NCI-H526 (cell line): ENCODE data around the gene GET4.
A peak's percentile ranks its signal among the peaks of the same experiment; 100 is the strongest.

Source experiments
- DNase-seq, 2 experiments: peaks; one replicate each; lab custom pipeline; 2025; lab: John Stamatoyannopoulos, UW

GET4 gene, protein sequence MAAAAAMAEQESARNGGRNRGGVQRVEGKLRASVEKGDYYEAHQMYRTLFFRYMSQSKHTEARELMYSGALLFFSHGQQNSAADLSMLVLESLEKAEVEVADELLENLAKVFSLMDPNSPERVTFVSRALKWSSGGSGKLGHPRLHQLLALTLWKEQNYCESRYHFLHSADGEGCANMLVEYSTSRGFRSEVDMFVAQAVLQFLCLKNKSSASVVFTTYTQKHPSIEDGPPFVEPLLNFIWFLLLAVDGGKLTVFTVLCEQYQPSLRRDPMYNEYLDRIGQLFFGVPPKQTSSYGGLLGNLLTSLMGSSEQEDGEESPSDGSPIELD

DNA sequence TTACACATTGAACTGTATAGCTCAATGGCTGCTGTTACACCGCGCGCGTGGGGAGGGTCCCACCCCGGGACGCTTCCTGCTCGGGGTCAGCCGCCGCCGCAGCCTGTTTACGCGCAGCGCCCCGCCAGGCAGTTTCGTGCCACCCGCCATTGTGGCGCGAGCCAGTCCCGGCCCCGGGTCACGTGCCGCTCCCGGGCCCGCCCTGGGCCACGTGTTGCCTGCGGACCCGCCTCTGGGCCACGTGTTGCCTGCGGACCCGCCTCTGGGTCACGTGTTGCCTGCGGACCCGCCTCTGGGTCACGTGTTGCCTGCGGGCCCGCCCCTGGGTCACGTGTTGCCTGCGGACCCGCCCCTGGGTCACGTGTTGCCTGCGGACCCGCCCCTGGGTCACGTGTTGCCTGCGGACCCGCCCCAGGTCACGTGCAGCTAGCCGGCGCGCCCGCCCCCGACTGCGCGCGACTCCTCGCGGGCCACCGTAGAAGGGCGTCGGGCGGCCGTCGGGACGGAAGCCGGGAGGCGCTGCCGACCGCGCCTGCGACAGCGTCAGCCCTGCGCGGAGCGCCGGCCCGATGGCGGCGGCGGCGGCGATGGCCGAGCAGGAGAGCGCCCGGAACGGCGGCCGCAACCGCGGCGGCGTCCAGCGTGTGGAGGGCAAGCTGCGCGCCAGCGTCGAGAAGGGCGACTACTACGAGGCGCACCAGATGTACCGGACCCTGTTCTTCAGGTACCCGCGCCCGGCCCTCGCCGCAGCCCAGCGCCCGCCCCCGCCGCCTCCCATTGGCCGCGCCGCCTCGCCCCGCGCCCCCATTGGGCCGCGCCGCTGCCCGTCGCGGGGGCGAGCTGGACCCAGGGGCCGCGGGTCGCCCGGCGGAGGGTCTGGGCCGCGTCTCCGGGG is at the start of gene GET4:
Gene GET4 (plus strand): TSS at position 478 of the 895 bp plus-strand sequence. CDS start 92 bp downstream, at position 570.
- DNase-seq, result peak; percentile 82 to 98

DNA sequence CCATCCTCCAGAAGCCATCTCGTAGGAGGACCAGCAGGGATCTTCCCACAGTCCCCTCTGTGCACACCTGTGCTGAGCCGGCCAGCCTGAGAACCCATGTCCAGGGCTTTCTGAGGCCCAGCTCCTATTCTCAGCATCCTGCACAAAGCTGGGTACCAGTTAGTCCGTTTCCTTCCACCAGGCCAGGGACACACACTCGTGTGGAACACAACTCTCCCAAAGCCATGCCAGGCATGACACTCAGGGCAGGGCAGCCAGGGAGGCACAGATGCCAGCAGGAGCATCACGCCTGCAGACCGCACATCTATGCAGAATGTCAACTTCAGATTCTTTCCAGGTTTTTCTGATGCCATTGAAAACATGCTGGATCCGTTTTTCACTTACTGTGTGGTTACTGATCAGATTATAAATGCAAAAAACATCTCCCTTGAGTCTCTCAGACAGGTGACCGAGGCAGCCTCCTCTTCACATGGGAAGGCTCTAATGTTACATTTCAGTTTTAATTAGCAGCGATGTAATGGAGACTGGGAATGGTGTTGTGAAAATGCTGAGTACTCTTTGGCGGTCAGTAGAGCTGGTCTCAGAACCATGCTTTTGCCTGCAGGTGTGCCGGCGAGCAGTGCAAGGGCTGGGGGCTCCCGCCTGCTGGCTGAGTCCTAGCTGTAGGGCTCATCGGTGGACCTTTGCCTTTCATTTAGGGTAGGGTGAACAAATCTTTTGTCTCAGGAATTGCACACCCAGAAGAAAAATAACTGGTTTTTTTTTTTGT is 47.4 kb upstream of the GET4 start:
- no peak for DNase-seq

DNA sequence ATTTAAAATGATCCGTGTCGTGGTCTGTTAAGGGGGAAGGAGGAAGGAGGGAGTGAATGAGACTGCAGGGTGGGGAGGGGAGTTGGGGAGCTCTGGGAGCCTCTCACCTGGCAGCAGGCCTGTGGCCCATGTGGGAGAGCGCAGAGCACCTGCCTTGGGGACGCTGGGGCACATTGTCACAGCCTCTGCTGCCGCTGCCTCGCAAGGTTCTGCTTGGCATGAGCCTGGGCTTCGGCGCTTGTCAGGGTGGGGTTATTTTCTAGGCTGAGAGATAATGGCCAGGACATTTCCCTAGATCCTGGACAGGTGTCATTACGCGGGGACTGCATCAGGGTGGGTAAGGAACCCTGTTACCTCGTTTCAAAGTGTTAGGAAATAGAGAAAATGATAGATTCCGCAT is 46.3 kb upstream of the GET4 start:
- no peak for DNase-seq

DNA sequence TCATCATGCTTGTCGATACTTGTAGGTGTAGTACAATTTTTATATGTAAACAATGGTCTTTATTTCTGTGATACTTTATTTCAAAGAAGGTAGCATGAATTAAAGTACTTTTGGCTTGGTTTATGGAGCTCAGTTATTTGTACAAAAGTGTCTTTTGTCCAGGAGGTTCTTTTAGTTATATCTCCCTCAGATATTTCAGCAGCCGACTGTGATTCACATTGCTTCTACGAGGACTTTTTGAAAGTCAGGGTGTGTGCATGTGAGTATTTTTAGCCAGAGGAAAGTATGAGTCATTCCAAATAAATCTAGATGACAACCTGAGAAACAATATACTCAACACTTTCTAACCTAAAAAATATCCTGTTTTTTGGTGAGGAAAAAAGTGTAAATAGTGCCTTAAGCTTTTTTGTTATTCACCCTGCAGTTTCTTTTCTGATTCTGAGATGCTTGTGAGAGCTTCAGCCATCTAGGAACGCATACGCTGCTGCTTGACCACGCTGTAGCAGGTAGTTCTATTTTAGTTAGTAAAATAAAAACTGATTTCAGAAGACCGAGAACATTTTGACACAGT is 44.7 kb upstream of the GET4 start:
- DNase-seq, result no peak

DNA sequence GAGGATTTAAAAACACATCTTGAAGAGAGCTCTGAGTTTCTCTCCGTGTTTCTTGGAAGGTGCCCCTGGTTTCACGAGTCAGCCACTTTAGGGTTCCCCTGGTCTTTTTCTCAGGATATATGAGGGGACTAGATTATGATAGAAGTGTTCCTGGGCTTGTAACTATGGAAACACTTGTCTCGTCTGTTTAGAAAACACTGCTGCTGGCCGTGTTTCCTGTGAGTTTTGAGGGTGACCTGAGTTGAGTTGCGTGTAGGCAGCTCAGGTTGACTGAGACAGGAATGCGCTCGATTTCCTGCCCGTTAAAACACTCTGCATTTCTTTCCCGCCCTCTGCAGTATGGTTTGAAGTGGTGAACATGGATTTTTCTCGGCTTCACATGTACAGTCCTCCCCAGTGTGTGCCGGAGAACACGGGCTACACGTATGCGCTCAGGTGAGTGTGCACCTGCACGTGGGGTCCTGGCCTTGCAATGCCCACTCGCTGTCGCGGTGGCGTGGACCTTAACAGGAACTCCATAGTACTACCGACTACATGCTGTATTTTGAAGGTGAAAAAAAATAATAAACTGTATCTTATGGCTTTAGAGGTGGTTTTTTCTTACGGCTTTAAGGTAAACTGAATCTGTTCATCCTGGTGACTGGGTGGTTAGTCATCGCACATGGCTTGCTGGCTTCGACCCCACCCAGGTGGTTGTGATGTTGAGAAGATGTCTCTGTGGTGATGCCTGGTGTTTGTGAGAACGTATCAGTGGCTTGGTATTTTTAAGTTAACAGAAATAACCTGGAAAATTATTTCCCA is 44.0 kb upstream of the GET4 start, which contains the start of gene SUN1:
Gene SUN1 (plus strand): TSS at position 310 of the 801 bp plus-strand sequence. CDS start 49 bp downstream, at position 359.
- no peak for DNase-seq

DNA sequence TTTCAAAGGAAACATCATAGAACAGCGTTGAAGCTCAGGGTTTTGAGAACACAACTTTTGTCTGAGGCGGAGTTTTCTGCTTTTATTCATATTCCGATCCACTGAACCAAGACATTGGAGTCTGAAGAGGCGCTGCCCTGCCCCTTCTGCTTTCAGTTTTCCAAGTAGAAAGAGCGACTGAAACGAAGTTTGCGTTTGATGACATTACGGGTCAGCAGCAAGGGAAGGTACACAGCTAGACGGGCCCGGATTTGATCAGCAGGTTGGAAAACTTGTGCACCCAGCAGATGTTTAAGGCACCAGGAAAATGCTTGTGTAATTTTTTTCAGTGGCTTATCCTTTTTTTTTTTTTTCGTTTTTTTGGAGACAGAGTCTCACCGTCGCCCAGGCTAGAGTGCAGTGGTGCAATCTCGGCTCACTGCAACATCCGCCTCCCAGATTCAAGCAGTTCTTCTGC is 43.4 kb upstream of the GET4 start:
- no peak for DNase-seq

DNA sequence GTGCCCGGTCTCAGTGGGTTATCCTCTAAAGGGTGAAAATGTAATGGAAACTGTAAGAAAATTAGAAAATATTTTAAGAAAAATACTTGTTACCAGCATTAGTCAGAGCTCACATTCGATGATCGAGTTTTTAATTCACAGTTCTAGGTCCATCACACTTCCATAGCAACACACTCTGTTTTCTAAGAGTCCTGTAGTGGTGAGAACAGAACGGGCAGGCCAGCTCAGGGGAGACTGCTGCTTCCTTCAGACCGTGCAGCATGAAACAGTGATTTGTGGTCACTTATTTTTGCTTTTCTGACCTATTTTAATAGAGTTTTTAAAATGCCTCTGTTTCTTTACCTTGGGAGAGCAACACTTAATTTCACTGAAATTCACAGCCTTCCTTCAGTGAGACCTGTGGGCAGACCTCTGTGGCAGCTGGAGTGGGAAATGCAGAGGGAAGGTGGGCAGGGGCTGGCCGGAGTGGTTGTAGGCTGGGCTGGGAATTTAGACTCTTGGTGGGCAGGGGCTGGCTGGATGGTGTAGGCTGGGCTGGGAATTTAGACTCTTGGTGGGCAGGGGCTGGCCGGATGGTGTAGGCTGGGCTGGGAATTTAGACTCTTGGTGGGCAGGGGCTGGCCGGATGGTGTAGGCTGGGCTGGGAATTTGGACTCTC is 42.6 kb upstream of the GET4 start:
- DNase-seq, result no peak

DNA sequence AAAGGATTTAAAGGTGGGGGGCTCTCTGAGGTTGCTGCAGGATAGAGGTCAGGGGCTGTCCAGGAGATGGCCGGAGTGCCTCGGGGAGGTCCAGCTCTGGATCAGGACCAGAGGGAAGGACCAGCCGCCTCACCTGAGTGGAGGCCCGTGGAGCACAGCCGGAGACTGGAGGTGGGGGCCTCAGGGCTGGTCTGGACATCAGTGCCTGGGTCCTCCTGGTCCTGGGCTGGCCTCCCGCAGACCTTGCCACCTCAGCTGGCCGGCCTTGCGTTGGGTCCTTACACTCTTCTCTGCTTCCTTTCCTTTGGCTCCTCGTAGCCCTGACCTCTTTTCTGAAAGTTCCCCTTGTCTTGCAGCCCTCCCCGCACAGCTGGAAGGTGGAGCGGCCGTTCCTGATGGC is 42.1 kb upstream of the GET4 start:
- no peak for DNase-seq

DNA sequence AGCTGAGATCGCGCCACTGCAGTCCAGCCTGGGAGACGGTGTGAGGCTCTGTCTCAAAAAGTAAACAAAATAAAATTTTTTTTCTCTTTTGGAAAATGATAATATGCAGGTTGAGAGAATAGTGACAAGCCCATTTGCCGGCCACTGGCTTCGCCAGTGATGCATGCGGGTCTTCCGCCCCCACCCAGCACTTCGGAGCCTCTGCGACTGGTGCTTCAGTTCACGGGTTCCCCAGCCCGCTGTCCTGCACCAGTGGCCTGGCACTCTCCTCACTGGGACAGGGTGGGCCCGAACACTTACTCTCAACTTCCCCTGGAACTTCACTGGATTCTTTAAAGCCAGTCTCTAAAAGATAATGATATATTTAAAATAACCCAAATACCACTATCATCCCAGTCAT is 41.3 kb upstream of the GET4 start:
- no peak for DNase-seq

DNA sequence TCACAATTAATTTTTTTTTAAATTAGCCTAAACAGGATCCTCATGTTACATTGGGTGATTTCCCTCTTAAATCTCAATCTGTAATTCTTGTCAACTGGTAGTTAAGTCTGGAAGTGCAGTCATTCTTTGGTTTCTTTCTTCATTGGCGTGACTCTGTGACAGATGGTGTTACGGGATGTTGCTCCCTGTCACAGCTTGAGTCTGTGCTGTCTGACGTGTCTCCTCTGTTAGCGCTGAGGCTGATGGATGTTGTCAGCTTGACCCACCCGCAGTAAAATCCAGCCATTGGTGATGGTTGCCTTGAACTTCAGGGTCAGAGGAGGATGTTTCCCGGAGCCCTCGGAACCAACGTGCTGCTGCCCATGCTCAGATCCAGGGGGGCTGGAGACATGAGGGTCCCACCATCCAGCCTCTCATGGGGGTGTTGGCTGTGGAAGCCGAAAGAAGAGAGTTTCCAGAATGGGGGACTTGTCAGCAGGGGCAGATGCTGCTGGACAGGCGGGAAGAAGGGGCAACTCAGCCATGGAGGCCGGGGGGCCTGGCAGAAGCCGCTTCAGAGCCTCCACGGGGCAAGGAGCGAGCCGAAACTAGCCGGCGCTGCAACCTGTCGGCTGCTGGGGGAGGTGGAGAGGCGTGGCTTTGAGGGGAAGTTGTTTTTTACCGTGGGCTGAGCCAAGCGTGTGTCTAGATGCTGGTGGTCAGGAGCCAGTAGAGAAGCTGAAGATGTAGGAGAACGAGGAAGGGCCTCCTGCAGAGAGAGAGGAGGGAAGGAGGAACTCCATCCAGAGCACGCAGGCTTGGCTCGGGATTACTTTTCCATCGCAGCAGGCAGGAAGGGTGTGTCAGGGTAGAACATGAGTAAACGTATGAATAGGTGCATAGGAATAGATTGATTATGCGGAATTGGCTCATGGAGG is 40.6 kb upstream of the GET4 start:
- no peak for DNase-seq

DNA sequence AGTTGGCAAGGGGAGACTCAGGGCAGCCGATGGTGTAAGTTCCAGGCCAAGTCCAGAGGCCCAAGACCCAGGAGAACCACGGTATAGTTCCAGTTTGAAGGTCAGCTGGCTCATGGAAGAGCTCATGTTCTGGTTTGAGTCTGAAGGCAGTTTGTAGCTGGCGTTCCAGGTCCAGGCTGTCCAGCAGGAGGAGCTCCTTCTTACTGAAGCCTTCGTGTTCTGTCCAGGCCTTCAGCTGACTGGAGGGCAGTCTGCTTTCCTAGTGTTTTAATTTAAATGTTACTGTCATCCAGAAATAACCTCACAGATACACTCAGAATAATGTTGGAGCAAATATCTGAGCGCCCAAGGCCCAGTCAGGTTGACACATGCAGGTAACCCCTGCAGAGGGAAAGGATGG is 39.9 kb upstream of the GET4 start:
- no peak for DNase-seq

DNA sequence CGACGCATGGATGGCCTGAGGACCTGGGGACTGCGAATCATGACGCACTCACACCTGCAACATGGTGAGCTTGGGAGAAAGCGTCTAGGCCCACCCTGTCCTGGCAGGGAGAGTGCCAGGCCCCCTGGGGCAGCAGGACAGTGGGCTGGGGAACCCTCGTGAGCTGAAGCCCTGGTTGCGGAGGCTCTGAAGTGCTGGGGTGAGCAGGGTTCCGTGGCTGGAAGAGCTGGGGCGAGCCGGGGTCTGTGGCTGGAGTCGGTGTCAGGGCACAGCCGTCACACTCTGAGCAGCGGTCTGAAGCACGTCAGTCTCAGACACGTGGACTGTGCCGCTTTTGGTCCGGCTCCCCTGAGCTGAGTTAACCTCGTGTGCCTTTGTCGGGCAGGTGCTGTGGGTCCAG is 39.4 kb upstream of the GET4 start:
- no peak for DNase-seq

DNA sequence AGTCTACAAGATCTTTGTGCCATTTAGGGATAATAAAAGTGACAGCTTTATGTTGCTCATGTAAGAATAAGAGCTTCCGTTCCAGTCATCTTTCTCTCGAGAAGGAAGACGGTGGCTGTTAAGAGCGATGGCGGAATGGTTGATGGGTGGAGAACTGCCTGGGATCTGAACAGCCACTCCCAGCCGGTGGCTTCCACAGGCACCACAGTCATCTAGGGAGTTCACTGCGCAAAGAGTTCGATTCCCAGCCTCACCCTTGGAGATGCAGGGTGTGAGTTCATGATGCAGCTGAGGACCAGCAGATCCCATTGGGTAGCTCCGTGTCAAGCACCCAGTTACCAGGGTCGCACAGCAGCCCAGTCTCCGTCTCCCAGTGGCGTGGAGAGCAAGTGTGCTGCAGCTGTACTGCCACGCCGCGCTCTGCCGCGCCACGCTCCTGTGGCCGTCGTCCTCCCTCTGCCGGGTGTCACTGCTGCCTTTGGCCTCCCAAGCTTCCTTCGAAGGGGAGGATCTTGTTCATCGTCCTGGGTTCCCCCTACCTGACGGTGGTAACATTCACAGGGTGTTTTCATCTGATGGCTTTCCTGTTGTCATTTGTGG is 36.3 kb upstream of the GET4 start:
- DNase-seq, result no peak

DNA sequence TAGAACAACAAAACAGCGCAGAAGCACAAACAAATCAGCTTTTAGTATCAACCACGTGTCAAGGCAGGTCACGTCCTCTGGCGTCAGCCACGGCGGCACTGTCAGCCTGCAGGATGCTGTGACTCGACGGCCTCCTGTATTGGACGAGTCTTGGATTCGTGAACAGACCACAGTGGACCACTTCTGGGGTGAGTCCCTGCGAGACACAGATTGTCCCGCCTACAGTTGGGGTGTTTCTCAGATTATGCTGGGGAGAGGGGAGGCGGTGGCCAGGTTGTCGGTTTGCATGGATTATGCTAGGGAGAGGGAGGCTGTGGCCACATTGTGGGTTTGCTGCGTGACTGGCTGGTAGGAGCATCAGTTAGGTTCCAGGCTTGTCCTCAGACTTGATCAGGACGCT is 34.4 kb upstream of the GET4 start:
- no peak for DNase-seq

DNA sequence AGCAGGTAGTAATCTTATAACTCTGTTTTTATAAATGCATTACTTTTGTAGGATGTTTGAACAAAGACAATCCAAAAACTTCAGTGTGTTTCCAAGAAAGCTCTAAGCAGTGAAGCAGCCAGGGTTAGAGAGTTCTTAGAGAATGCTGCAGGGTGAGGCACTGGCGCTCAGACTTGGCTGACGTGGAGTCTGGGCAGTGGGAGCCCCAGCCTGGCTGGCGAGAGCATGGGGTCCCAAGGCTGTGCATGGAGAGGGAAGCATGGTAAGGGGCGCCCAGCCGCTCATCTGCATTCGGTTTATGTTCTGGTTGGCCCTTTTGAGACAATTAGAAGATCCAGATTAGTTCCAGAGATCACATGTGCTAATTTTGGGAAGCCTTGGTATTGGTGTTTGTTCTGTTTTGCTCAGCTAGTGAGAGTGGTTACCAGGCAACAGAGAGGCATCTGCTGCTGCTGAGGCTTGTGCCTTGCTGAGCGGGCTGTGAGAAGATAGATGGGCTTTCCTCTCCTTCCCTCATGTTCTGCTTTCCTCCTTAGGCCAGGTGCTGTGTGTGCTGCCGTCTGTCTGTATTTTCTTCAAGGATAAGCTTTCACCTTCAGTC is 33.8 kb upstream of the GET4 start:
- no peak for DNase-seq

DNA sequence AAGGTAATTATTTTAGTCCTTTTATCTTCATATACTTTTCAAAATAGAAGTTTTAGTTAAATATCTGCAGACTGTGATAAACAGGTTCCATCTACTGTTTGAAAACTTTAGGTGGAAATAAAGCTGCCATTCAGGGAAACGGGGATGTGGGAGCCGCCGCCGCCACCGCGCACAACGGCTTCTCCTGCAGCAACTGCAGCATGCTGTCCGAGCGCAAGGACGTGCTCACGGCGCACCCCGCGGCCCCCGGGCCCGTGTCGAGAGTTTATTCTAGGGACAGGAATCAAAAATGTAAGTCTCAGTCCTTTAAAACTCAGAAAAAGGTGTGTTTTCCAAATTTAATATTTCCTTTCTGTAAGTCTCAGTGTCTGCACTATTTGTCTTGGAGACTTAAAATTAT is 33.1 kb upstream of the GET4 start:
- no peak for DNase-seq

DNA sequence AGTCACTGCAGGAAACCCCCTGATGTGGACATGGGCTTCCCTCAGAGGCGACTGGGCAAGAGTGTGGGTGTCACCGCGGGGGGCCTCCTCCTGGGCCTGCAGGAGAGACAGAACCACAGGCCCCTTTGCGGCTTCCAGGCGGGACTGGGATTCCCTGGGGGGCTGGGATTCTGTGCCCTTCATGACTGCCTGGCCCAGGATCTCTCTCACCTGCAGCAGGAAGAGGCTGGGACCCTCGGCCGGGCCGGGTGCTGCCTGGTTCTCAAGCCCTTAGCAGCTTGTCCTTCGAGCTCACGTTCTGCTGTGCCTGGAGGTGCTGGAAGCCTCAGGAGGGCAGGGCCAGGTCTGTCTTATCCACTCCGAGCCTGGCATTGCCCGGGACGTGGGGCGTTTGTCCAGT is 32.3 kb upstream of the GET4 start:
- no peak for DNase-seq

DNA sequence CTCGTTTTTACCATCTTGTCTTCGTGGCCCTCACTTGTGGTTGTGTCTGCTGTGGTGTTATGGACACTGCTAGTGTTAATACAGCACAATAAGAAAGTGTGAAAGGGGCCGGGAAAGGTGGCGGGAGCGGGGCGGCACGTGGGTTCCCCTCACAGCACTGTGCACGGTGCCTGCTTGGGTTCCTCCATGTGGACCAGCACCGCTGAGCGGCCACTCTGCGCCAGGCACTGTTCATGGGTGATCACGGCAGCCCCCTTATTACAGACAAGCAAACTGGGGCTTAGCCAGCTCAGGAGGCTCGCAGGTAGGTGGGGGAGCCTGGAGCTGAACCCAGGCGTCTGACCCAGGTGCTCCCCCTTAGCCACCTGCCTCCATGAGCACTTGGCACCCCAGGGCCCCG is 31.8 kb upstream of the GET4 start:
- no peak for DNase-seq

DNA sequence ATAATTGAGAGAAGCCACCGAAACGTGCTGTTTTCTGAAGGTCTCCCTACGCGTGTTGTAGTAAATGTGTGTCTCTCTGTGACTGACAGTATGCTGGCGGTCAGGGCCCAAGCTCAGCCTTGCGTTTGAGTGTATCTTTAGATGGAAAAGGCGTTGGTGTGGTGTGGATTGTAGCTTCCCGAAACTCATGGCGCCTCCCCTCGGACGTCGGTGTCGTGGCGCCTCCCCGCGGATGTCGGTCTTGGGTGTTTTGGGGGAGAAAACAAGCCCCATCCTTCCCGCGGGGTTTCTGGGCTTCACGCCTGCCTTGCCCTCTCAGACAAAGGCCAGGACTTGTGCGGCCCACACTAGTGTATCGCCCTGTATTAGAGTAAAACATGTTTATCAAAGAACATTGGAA is 31.3 kb upstream of the GET4 start:
- DNase-seq, result no peak
